ENCODE measurements around the gene KDM5B. TPM values are rescaled to one million over a fixed set of nuclear protein-coding genes. Genes with fewer than 3 reads are reported as not detected.
"Not testable (repeated sequence)": the region's sequence is repeated elsewhere in the genome, so short reads cannot be mapped to it uniquely, and the experiment has no call there.

The KDM5B gene
- total RNA-seq, 3 donors from 2014 or later = 64.7 to 92.7 (median 68.1) TPM

DNA sequence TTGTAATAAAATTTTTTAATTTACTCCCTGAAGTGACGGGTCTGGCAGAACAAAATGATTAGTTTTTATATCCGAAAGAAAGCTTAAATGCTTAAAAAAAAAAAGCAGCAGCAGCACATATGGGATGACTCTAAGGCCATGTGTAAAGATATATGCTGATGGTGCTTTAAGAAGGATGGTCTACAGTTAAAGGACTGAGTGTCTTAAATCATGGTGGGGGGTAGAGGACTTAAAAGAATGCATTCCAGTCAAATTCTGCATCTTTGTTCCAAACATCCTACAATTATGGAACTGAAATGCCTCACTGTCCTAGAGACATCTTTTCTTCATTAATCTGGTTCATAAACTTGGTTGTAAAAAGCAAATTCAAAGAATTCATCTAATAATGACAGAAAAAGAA lies 7.0 kb downstream of the KDM5B start:
- Histone ChIP-seq H3K4me1 (ENCODE audit: low read depth) (peaks cover 8% of the 10 kb centered on the region), H3K4me3 (no peak overlapping the region), H3K9me3 (no peaks in the 10 kb centered on the region), H3K36me3 (ENCODE audit: low read depth) (no peaks in the 10 kb centered on the region)
- intact Hi-C loops (cut with DNase I, micrococcal nuclease) = no loop called here
- TF ChIP-seq, protein P1, sequence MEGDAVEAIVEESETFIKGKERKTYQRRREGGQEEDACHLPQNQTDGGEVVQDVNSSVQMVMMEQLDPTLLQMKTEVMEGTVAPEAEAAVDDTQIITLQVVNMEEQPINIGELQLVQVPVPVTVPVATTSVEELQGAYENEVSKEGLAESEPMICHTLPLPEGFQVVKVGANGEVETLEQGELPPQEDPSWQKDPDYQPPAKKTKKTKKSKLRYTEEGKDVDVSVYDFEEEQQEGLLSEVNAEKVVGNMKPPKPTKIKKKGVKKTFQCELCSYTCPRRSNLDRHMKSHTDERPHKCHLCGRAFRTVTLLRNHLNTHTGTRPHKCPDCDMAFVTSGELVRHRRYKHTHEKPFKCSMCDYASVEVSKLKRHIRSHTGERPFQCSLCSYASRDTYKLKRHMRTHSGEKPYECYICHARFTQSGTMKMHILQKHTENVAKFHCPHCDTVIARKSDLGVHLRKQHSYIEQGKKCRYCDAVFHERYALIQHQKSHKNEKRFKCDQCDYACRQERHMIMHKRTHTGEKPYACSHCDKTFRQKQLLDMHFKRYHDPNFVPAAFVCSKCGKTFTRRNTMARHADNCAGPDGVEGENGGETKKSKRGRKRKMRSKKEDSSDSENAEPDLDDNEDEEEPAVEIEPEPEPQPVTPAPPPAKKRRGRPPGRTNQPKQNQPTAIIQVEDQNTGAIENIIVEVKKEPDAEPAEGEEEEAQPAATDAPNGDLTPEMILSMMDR (IDR thresholded peaks at IDR 0.05) = no peak
- DNase-seq (no peak), ATAC-seq (no peak)

DNA sequence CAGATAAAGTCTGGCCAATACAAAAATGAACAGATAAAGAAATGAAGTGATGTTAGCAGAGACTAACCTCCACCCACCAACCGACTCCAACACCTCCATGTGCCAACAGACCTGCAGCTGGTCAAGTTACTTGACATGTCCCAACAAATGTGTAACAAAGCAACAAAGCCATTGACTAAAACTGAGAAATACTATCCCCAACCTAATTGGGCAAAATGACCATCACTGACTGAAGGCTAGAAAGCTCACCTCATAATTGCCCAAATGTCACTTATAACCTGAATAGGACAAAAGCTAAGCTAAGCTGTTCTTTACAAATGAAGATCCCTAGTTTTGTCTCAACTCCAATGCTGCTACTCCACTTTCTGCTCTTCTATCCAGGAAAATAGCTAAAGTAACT lies 7.5 kb downstream of the KDM5B start:
- Histone ChIP-seq H3K36me3 (ENCODE audit: low read depth) (no peaks in the 10 kb centered on the region), H3K9me3 (no peaks in the 10 kb centered on the region), H3K4me1 (ENCODE audit: low read depth) (peaks cover 4% of the 10 kb centered on the region), H3K4me3 (no peak overlapping the region)
- DNase-seq (no peak), ATAC-seq (no peak)
- TF ChIP-seq, protein P1 (IDR thresholded peaks at IDR 0.05) = no peak
- intact Hi-C loops (cut with DNase I, micrococcal nuclease) = no loop called here

DNA sequence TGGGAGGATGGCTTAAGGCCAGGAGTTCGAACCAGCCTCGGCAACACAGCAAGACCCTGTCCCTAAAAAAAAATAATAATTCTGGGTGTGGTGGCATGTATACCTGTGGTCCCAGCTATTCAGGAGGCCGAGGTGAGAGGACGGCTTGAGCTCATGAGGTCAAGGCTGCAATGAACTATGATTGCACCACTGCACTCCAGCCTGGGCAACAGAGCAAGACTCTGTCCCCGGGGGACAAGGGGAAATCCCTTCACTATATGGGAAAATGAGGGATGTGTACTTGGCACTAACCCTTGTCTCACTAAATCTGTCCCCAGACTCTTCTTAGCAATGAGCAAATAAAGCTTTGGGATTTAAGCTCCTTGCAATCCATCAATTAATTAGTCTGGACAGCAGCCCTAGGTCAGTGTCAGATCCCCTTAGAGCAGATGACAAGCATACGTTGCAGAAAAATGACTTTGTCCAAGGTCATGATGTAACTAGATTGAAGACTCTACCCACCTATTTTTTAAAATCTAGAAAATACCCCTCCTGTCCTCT lies 9.4 kb downstream of the KDM5B start:
- Histone ChIP-seq H3K9me3 (no peaks in the 10 kb centered on the region), H3K4me1 (ENCODE audit: low read depth) (peaks cover 12% of the 10 kb centered on the region), H3K36me3 (ENCODE audit: low read depth) (no peaks in the 10 kb centered on the region), H3K4me3 (no peak overlapping the region)
- no peak for DNase-seq
- ATAC-seq = no peak
- TF ChIP-seq, protein P1 (IDR thresholded peaks at IDR 0.05) = no peak
- intact Hi-C loops (cut with DNase I, micrococcal nuclease) = no loop called here

DNA sequence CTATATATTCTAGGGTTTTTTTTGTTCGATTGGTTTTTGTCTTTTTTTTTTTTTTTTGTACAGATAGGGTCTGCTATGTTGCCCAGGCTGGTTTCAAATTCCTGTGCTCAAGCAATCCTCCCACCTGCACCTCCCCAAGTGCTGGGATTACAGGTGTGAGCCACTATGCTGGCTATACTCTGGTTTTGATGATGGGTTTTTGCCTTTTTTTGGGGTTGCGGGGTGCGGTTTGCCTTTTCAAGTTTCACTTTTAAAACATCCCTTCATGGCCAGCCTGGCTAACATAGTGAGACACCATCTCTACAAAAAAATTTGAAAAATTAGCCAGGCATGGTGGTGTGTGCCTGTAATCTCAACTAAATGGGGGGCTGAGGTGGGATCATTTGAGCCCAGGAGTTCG lies 10.0 kb downstream of the KDM5B start:
- TF ChIP-seq, protein P1 (IDR thresholded peaks at IDR 0.05) = no peak
- no peak for ATAC-seq
- intact Hi-C loops (cut with DNase I, micrococcal nuclease) = no loop called here
- Histone ChIP-seq H3K36me3 (ENCODE audit: low read depth) (no peaks in the 10 kb centered on the region), H3K9me3 (no peaks in the 10 kb centered on the region), H3K4me1 (ENCODE audit: low read depth) (peaks cover 12% of the 10 kb centered on the region), H3K4me3 (no peak overlapping the region)
- DNase-seq = no peak

DNA sequence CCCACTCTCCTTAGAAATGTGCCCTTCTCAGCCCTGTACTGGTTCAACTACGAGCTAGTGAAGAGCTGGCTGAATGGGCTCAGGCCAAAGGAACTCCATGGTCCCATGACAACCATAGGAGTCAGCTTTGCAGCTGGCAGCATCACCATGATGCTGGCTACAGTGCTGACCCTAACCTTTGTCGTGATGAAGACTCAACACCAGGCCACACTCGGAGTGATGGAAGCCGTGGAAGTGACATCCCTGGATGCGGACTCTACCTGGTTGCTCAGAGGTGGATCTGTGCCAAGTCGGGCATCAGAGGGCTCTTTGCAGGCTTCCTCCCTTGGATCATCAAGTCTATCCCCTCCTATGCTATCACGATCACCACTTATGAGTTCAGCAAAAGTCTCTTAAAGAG lies 11.6 kb downstream of the KDM5B start:
- H3K36me3 ChIP-seq (ENCODE audit: low read depth) = no peaks in the 10 kb centered on the region
- intact Hi-C loops (cut with DNase I, micrococcal nuclease) = no loop called here
- H3K9me3 ChIP-seq = no peaks in the 10 kb centered on the region
- H3K4me3 ChIP-seq = no peak overlapping the region
- TF ChIP-seq, protein P1 (IDR thresholded peaks at IDR 0.05) = no peak
- DNase-seq (no peak), ATAC-seq (no peak)
- peaks cover 14% of the 10 kb centered on the region for H3K4me1 ChIP-seq (ENCODE audit: low read depth)

DNA sequence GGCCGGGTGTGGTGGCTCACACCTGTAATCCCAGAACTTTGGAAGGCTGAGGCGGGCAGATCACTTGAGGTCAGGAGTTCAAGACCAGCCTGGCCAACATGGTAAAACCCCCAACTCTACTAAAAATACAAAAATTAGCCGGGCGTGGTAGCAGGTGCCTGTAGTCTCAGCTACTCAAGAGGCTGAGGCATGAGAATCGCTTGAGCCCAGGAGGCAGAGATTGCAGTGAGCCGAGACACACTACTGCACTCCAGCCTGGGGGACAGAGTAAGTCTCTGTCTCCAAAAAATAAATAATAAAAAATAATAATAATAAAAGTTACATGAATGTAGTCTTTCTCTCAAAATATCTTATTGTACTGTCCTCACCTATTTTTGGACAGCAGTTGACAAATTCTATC lies 13.3 kb downstream of the KDM5B start:
- intact Hi-C loops (cut with DNase I, micrococcal nuclease); H3K9me3 ChIP-seq; ATAC-seq; H3K36me3 ChIP-seq (ENCODE audit: low read depth); H3K4me3 ChIP-seq: not testable (repeated sequence)
- DNase-seq = peak in 1 of 3 donors; percentile 28
- H3K4me1 ChIP-seq (ENCODE audit: low read depth) = peaks cover 29% of the 10 kb centered on the region
